Kidney glomerular epithelial cell (primary cell): ENCODE data around the gene DUS1L.

ENCODE experiments used
- DNase-seq: peaks from one replicate; lab custom pipeline; 2025; lab: John Stamatoyannopoulos, UW

Gene DUS1L

GRCh38 chr17:82076018-82076784, 10.6 kb upstream of the DUS1L start:
- DNase-seq, result no peak

- DNase-seq, result no peak
Measured at GRCh38 chr17:82073446-82073845, 7.8 kb upstream of the DUS1L start.

- DNase-seq, result no peak
Measured at GRCh38 chr17:82072827-82073226, 7.2 kb upstream of the DUS1L start.

DNA sequence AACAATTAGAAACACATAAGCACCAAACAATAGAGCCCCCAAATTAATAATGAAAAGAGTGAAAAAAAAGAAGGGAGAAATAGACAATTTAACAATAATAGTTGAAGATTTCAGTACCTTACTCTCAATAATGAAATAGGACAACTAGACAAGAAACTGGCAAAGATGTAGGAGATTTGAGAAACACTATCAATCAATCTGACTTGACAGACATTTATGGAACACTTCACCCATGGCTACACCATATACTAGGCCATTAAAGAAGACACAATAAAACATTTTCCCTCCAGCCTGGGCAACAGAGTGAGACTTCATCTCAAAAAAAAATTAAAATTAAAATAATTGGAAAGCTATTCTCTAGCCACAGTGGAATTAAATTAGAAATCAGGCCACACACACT, 5.0 kb upstream of the DUS1L start:
- DNase-seq, result no peak

DNA sequence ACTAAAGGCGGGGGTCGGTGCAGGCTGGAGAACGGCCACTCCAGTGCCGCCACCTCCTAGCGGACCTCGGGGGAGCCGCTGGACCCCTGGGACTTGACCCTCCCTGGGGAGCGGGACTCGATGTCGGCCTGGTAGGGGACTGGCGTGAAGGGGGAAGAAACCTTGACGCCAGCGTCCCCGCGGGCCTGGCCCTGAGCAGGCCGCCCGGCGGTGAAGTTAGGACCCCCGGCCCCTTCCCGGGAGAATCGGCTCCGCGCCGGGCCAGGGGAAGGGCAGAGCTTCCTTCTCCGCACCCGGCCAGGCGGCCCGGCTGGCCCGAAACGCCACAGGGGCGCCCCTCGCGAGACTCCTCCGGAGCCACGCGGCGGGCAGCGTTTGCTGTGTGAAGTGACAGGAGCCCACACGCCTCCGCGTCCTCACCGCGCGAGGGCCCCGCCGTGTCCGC, 389 bp downstream of the DUS1L start:
- DNase-seq, result no peak

DNA sequence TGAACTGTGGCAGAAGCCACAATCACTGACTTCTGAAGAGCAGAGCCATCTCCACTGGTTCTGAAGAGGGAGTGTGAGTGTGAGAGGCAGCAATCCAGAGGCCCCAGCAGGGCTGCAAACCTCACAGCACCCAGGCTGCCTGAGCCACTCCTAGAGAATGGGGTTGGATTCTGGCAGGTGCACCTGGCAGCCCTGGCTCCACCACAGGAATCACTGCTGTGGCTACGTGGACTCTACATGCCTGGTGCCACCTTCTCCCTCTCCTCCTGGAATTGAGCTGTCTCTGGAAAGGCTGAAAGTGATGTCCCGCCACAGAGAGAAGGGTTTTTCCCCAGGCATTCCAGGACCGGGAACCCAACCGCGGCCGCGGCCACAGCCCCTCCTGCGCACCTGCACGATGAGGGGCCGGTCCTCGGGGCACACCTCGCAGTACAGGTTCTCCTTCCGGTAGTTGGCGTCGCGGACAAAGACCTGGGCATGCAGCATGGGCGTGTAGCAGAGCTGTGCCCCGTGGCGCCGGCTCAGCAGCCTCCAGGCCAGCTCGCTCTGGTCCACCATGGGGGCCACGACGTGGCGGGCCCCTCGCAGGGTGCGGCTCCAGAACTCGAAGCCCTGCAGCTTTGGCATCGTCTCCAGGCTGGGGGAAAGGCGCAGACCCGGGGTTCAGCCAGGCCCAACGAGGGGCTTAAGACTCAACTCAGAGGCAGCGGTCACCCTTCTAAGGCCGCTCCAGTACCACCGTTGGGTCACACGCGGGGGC, 991 bp downstream of the DUS1L start:
- DNase-seq, result no peak

DNA sequence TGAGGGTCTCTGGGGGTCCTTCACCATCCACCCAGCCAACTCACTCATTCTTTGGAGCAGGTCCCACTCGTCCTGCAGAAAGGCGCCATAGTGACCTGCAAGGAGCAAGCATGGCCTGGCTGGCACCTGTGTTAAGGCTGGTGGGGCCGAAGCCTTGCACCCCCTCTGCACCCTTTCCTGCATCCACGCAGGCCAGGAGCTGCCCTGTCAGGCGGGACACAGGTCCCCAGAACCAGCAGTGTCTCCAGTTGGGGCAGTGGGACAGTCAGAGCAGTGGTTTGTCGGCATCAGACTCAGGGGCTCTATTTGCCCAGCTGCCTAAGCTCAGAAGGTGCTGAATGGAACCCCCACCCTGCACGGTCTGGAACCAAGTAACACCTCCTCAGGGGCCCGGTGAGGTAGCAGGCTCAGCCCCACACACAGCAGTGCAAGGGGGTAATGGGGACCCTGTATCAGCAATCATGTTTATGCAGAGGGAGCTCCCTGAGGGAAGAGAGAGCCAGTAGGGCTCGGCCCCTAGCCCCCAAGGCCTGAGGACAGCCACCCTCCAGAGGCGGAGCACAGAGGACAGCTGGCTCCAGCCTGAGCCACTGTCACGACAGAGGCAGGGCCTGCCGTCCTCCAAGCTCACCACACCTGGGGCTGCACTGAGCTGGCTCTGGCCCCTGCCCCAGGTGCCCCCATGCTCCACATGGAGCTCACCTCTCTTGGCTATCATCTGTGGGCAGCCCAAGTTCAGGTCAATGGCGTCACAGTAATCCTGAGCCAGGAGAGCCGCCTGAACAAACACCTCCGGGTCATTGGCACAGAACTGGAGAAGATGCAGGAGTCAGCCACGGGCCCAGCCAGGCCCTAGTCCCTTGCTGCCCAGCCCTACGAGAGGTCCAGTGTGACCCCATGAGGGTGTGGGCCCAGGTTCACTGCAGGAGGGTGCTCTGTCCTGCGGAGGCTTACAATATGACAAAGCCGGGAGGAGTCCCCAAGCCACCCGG, 1.9 kb downstream of the DUS1L start:
- DNase-seq, result no peak

GRCh38 chr17:82062984-82063368, 2.6 kb downstream of the DUS1L start:
- no peak for DNase-seq

DNA sequence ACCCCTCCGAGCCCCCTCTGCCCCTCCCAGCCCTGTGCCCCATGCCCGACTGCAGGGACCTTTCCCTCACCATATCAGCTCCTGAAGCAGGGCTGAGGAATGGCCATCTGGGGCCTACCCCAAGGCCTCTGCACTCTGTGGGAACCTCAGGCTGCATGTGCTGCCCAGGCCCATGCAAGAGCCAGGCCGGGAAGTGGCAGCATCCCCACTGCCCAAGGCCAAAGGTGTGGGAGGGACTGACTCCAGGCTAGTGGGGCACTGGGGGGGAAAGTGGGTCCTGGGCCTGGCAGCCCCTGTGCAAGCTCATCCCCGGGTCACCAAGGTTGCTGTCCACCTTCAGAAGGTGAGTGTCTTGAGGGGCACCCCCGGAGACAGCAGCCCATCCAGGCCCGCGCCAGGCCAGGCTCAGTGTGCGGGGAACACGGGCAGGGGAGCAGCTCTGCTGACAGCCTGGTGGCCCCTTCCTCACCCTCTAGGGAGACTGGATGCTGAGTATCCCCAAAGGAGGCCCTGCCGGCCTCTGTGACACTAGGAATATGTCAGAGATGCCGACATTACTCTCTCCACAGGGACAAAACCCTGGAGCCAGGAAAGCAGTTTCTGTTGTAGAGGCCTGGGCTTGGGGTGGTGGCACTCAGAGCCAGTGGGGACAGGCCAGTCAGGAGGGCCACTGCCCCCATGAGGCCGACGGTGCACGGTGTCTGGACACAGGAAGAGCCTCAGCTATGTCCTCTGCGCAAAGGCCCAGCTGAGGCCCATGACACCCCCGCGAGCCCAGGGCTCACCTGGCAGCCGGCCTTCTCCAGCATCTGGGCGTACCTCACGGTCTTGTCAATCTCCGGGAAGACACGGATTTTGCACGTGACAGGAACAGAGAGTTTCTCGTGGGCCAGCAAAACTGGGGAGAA, 3.3 kb downstream of the DUS1L start:
- DNase-seq, result no peak

- no peak for DNase-seq
Measured at GRCh38 chr17:82061047-82061925, 4.3 kb downstream of the DUS1L start.

- no peak for DNase-seq
Measured at GRCh38 chr17:82060614-82061013, 5.0 kb downstream of the DUS1L start.

- DNase-seq, result no peak
Measured at GRCh38 chr17:82060001-82060380, 5.6 kb downstream of the DUS1L start.

DNA sequence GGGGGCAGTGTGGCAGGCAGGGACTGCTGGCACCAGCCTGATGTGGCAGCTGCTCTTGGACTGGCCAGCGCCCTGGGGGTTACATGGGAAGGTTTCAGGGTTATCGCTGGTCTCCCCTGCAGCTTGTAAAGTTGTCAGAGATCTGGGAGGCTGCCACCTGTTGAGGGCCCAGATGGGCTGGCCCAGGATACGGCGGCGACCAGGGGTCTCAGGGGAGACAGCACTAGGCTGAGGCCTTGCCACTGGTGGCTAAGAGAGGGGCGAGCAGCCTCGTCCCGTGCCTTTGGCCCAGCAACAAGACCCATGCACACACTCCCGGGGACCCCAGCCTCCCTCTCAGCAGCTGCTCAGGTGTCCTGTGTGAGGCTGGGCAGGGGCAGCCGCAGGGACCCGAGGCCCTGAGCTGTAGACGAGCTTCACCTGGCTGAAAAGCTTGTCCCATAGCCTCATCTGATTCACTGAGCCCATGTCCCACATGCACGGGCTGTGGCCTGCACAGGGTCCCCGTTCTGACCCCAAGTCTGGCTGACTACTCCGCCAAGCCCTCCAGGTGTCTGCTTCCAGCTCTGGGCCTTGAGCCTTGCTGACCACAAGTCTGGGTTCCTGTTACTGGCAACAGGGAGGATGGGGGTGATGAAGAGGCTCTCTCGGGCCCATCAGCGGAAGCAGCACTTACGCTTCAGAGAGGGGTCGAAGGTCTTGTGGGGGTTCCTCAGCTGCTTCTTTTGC, 6.2 kb downstream of the DUS1L start:
- DNase-seq, result no peak

DNA sequence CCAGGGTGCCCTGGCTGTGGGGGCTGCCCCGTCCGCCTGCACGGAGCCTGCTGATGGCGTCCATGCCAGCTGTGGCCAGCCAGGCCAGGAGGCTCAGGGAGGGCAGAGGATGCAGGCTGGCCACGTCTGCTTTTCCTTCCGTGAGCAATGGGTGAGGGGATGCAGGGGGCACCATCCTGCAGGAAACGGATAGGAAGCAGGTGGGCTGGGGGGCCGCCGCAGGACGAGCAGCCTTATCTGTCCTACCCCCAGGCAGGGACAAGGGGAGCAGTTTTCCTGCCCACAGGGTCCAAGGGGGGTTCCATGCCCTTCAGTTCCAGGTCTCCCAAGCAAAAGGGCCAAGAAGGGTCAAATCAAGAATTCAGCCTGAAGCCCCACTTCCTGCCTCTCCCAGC, 6.8 kb downstream of the DUS1L start:
- DNase-seq, result no peak

DNA sequence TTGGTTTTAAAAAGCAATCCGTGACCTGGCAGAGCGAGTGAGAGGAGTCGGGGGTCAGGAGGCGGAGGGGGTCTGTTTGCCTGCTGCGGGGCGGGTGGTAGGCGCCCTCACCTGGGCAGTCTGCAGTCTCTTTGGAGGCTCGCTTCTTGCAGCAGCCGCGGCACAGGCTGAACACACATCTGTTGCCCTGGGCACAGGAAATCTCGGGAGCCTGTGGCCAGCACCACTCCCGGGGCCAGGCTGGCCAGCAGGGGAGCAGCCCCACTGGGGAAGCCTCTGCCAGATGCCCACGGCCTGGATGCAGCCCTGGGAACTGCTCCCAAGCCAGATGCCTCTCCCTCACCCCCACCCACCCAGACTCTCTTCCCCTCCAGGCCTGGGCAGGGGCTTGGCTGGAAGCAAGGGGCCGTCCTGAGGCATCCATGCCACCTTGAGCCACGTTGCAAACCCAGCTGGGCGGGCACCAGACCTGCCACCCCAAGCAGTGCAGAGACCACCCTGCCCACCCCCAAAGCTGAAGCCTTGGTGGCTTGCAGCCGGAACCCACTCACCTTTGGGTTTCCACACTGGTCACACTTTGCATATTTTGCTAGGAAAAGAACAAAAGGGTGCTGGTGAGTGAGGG, 7.3 kb downstream of the DUS1L start:
- no peak for DNase-seq

GRCh38 chr17:82056729-82057621, 8.6 kb downstream of the DUS1L start:
- no peak for DNase-seq

- DNase-seq, result no peak
Measured at GRCh38 chr17:82055965-82056728, 9.5 kb downstream of the DUS1L start.
